AG09319 (cell line): Measurements from ENCODE around the gene CLDN15.

ENCODE experiments used
- DNase-seq: peaks from one replicate; pipeline ENCODE4 v3.0.0-alpha.2; 2010; ENCODE audit warnings: low read depth; ENCODE audit errors: extremely low read depth
- TF ChIP-seq, protein P1 (sequence below): IDR thresholded peaks from 2 replicates; pipeline ENCODE4 v1.5.1; 2011; ENCODE audit warnings: low read depth, mild to moderate bottlenecking, inconsistent platforms, low read length, moderate library complexity

Gene CLDN15

GRCh38 chr7:101198476-101198875 is 39.1 kb downstream of the CLDN15 start:
- no peak for DNase-seq
- TF ChIP-seq, protein P1, sequence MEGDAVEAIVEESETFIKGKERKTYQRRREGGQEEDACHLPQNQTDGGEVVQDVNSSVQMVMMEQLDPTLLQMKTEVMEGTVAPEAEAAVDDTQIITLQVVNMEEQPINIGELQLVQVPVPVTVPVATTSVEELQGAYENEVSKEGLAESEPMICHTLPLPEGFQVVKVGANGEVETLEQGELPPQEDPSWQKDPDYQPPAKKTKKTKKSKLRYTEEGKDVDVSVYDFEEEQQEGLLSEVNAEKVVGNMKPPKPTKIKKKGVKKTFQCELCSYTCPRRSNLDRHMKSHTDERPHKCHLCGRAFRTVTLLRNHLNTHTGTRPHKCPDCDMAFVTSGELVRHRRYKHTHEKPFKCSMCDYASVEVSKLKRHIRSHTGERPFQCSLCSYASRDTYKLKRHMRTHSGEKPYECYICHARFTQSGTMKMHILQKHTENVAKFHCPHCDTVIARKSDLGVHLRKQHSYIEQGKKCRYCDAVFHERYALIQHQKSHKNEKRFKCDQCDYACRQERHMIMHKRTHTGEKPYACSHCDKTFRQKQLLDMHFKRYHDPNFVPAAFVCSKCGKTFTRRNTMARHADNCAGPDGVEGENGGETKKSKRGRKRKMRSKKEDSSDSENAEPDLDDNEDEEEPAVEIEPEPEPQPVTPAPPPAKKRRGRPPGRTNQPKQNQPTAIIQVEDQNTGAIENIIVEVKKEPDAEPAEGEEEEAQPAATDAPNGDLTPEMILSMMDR, result no peak

- DNase-seq, result no peak
- TF ChIP-seq, protein P1, result no peak
These were observed 39.6 kb downstream of the CLDN15 start for GRCh38 chr7:101197991-101198390.

- TF ChIP-seq, protein P1, result no peak
- no peak for DNase-seq
These were observed 41.7 kb downstream of the CLDN15 start for GRCh38 chr7:101195884-101196283.

GRCh38 chr7:101189109-101189508 is 48.5 kb downstream of the CLDN15 start:
- no peak for DNase-seq
- TF ChIP-seq, protein P1, result no peak

DNA sequence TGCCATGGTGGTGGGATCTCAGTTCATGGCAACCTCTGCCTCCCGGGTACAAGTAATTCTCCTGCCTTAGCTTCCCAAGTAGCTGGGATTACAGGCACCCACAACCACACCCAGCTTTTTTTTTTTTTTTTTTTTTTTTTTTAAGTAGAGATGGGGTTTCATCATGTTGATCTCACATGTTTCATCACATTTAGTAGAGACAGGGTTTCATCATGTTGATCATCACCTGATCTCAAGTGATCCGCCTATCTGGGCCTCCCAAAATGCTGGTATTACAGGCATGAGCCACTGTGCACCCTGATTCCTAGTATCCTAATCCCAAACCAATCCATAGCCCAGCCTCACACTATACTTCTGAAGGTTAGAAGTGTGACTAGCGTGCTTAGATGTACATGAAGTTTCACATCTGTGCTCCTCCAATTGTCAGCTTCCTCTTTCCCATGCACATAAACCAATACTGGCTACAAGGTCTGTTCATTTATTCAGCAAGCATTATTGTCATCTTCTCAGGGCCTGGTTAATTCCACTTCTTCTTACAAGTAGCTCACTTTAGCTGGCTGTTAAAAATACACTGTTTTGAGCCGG is 50.7 kb downstream of the CLDN15 start:
- TF ChIP-seq, protein P1, result no peak

DNA sequence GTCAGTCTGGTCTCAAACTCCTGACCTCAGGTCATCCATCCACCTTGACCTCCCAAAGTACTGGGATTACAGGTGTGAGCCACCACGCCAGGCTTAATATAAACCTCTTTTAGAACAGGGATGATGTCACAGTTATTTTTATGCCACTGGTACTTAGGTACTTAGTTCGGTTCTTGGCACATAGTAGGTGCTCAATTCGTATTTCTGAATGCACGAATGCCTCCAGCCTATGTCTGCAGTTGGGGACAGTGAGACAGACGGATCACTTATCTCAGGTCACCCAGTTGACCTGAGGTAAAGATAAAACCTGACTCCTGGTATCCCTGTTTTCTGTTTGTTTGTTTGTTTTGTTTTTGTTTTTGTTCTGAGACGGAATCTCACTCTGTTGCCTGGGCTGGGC is 51.4 kb downstream of the CLDN15 start:
- TF ChIP-seq, protein P1, result no peak
- DNase-seq, result no peak

More for the DNA sequence above, 50.7 kb downstream of the CLDN15 start:
- DNase-seq, result no peak

DNA sequence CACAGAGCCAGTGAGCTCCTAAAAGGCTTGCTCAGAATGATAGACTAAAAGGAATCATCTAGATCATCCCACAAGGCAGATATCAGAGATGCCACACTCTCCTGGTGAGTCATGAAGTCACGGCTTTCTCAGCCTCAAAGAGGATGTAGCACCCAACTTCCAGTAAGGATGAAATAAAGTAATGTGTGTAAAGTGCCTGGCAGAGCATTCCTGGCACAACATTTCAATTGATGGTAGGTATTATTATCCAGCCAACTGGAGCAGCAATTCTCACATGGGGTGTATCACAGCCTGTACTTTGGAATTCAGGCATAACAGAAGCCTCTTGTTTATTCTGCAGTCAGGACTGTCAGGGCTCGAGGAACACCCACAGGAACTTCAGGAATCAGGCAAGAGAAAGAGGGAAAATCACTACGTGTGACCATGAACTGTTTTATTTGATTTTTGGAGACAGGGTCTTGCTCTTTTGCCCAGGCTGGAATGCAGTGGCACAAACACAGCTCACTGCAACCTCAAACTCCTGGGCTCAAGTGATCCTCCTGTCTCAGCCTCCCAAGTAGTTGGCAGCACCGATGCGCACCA is 52.3 kb downstream of the CLDN15 start:
- TF ChIP-seq, protein P1, result no peak
- DNase-seq, result no peak
